ENCODE results near the gene MIAT. TPM values are rescaled to one million over a fixed set of nuclear protein-coding genes. Genes with fewer than 3 reads are reported as not detected.

Gene MIAT
- total and polyA plus RNA-seq, 2 of the 4 experiments (the other 2 are of a cell fraction): 0.54 to 0.65 TPM

GRCh38 chr22:26610072-26610958 lies 47.1 kb upstream of the MIAT start:
- 30% methylated on average over 2 of the region's 12 CpGs; no CpG with 5 or more reads in 1 of the 2 experiments for WGBS, 2 experiments (ENCODE audit: extremely low coverage in 2 of 2, insufficient read length in 1 of 2)
- H2AFZ ChIP-seq (replicated peaks; ENCODE audit: low read length, poor library complexity): peak overlapping the region; percentile 84
- no peak overlapping the region for H3K56ac ChIP-seq (ENCODE audit: extremely low read depth, insufficient read depth, low read length)
- dilution Hi-C loops (cut with HindIII; ENCODE audit: low sequenced_read_pairs, unreplicated experiment) (no loop called here), in situ Hi-C loops (cut with MboI; ENCODE audit: low sequenced_read_pairs) (no loop called here), intact Hi-C loops (cut with micrococcal nuclease) (no loop called here)
- H2BK120ac ChIP-seq (ENCODE audit: low read depth, low read length): peak overlapping the region; percentile 99
- H4K8ac ChIP-seq (ENCODE audit: low read depth in 2 of 2, low read length in 2 of 2): peak overlapping the region; percentile 92 to 98
- H2BK5ac ChIP-seq (ENCODE audit: low read depth, low read length, poor library complexity, severe bottlenecking): peak overlapping the region; percentile 83
- H3K4me1 ChIP-seq (ENCODE audit: control insufficient read depth, insufficient read depth, low read length): peaks cover 8% of the 10 kb centered on the region
- H3K79me1 ChIP-seq (ENCODE audit: low read depth in 1 of 2, low read length in 2 of 2): peaks cover 0 to 5% of the 10 kb centered on the region in 2 experiments; a peak in 1 of 4 replicates
- ChIA-PET CTCF (interaction anchor here (0.7 kb wide), 1 partner anchor 108 kb away, joined by 3 read pairs; no protein-coding TSS in a partner anchor), POLR2A (ENCODE audit: unreplicated experiment) (no interaction called here)
- peak overlapping the region; percentile 98 for H3K4ac ChIP-seq (ENCODE audit: low read depth, low read length)
- peaks cover 14% of the 10 kb centered on the region for H3K9me1 ChIP-seq (ENCODE audit: insufficient read depth, low read length)
- H3K23ac ChIP-seq (ENCODE audit: low read depth, low read length): peak overlapping the region; percentile 95
- DNase-seq (peak; percentile 96), ATAC-seq (ENCODE audit: low read depth) (peak; percentile 94)
- TF ChIP-seq FOS (IDR thresholded peaks at IDR 0.05; ENCODE audit: low read depth, low read length) (peak; percentile 68; the same call in 1 of the 2 replicates), BHLHE40 (IDR thresholded peaks at IDR 0.05; ENCODE audit: low read depth, low read length) (peak; percentile 62), NFE2L2 (IDR thresholded peaks at IDR 0.05; ENCODE audit: low read depth, low read length) (no peak), CTCF (conservative IDR thresholded peaks at IDR 0.05; ENCODE audit: low read depth, low read length) (no peak), MAFK (IDR thresholded peaks at IDR 0.05; ENCODE audit: low read depth, low read length) (no peak), MXI1 (IDR thresholded peaks at IDR 0.05; ENCODE audit: borderline replicate concordance, low read depth, low read length) (peak; percentile 25; the same call in 1 of the 2 replicates), MAZ (IDR thresholded peaks at IDR 0.05; ENCODE audit: borderline replicate concordance, low read depth, low read length) (peak; percentile 49; the same call in 1 of the 2 replicates), CEBPB (IDR thresholded peaks at IDR 0.05; ENCODE audit: low read depth, low read length) (no peak), POLR2A (IDR thresholded peaks at IDR 0.05; ENCODE audit: low read depth, low read length) (no peak), USF2 (IDR thresholded peaks at IDR 0.05; ENCODE audit: low read depth, low read length) (peak; percentile 71), SMC3 (IDR thresholded peaks at IDR 0.05; ENCODE audit: low read depth, low read length) (no peak)
- H3K36me3 ChIP-seq (ENCODE audit: control insufficient read depth, insufficient read depth, low read length): no peaks in the 10 kb centered on the region
- no TSS peak for BruUV-seq (replicated peaks)
- no peaks in the 10 kb centered on the region for H3K9me3 ChIP-seq (ENCODE audit: control insufficient read depth, insufficient read depth, low read length)
- H3K9ac ChIP-seq (ENCODE audit: low read depth, low read length): 0 out of 2 replicates have a peak overlapping the region, but pooled peaks have one; percentile 32
- H3K18ac ChIP-seq (ENCODE audit: low read depth, low read length): peak overlapping the region; percentile 85
- H4K5ac ChIP-seq (ENCODE audit: low read depth, low read length): peak overlapping the region; percentile 76
- H3K4me2 ChIP-seq (ENCODE audit: low read depth, low read length): peak overlapping the region; percentile 54; the same call in 1 of the 2 replicates
- H2BK20ac ChIP-seq (ENCODE audit: low read depth, low read length): peak overlapping the region; percentile 99
- peak overlapping the region; percentile 93 for H4K91ac ChIP-seq (ENCODE audit: insufficient read depth, low read depth, low read length)
- H2BK15ac ChIP-seq (ENCODE audit: low read depth, low read length): peak overlapping the region; percentile 100
- H3K14ac ChIP-seq (replicated peaks; ENCODE audit: low read depth, low read length): peak overlapping the region; percentile 93
- peak overlapping the region; percentile 88 for H2AK9ac ChIP-seq (replicated peaks; ENCODE audit: low read depth, low read length, poor library complexity)
- peaks cover 8% of the 10 kb centered on the region for H3K27me3 ChIP-seq (ENCODE audit: control insufficient read depth, insufficient read depth, low read length)
- H3K4me3 ChIP-seq (ENCODE audit: insufficient read depth, low read depth, low read length): no peak overlapping the region
- peak overlapping the region; percentile 99 for H2AK5ac ChIP-seq (ENCODE audit: low read depth, low read length)
- no peaks in the 10 kb centered on the region for H4K20me1 ChIP-seq (ENCODE audit: insufficient read depth, low read length)
- peak overlapping the region; percentile 75 for H3K27ac ChIP-seq (ENCODE audit: insufficient read depth, low read length)

Measured in IMR-90 (cell line).